ENCODE measurements around the gene CTSL. TPM values are rescaled to one million over a fixed set of nuclear protein-coding genes. Genes with fewer than 3 reads are reported as not detected.
A peak's percentile ranks its signal among the peaks of the same experiment; 100 is the strongest.

CTSL gene
- total and polyA plus RNA-seq, 5 donors, result 140 to 173 (median 144) TPM

DNA sequence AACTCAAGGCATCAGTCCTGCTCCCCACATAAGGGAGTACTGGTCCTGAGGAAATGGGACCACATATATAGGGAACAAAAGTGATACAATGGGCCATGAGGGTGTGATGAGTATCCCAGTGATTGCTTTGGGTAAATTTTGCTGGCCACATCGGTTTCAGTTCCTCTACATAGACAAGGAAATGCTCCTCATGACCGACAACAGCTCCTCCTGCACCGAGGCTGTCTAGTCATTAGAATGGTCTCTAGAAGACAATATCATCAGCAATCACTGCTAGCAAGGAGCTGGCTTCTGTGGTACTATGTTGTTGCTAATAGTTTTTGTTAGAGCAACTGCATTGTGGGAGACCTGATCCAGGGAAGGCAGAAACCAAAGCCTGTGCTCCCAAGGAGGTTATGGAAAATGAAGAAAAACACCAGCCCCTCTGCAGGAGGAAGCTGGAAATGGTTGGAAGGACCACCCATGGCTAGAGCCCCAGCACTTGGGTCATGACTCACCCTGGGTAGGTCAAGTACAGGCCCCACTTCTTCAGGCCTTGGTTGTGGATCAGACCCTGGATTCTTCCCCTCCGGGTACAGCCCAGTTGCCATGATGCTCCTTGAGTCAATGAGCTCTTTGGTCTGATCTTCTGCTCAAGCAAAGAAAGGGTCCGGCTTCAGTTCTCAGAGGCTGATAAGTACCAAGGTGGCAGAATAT lies 3.4 kb upstream of the CTSL start:
- Histone ChIP-seq H3K9me3 (ENCODE audit: control insufficient read depth, low read length) (no peaks in the 10 kb centered on the region), H3K27me3 (ENCODE audit: control insufficient read depth, insufficient read depth) (no peaks in the 10 kb centered on the region), H3K27ac (ENCODE audit: low read length) (no peak overlapping the region), H3K4me1 (ENCODE audit: control insufficient read depth, insufficient read depth, low read length) (peaks cover under 1% of the 10 kb centered on the region), H3K4me3 (ENCODE audit: low read length) (no peak overlapping the region)
- DNase-seq (peak in 1 of 3 donors; percentile 47), ATAC-seq (no peak)
- intact Hi-C loops (cut with DNase I), result no loop called here
- 88% methylated on average over 5 of the region's 5 CpGs for WGBS

DNA sequence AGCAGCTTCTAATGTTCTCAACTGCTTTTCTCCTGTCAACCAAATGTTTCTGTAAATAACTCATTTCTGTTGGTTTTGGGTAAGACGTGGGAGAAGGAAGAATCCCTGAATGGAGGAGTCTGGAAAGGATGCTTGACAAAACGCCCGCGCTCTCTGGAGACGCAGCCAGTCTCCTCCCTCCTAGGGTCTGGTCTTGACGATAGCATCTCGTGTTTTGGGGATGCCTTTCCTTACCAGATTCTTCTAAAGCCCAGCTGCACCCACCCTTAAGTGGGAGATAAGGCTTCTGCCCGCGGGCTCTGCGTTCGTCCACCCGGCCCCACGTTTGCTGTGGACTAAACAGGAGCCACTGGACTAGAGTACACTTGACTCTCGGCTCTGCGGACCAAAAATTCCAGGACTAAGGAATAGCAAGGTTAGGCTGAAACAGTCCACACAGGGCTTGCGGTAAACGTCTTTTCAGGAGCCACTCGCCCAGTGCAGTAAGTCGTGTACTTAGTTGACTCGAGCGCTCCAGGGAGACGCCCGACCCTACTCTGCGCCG lies 491 bp upstream of the CTSL start:
- ATAC-seq (peak in 1 of 2 donors; percentile 9), DNase-seq (peak in 2 of 3 donors; percentile 51 to 57)
- intact Hi-C loops (cut with DNase I), result no loop called here
- no peaks in the 10 kb centered on the region for H3K27me3 ChIP-seq (ENCODE audit: control insufficient read depth, insufficient read depth)
- H3K4me1 ChIP-seq (ENCODE audit: control insufficient read depth, insufficient read depth, low read length), result peaks cover 6% of the 10 kb centered on the region
- peak overlapping the region; percentile 94 for H3K27ac ChIP-seq (ENCODE audit: low read length)
- H3K9me3 ChIP-seq (ENCODE audit: control insufficient read depth, low read length), result no peaks in the 10 kb centered on the region
- H3K4me3 ChIP-seq (ENCODE audit: low read length), result peak overlapping the region; percentile 63
- WGBS, result 4% methylated on average over 25 of the region's 25 CpGs

DNA sequence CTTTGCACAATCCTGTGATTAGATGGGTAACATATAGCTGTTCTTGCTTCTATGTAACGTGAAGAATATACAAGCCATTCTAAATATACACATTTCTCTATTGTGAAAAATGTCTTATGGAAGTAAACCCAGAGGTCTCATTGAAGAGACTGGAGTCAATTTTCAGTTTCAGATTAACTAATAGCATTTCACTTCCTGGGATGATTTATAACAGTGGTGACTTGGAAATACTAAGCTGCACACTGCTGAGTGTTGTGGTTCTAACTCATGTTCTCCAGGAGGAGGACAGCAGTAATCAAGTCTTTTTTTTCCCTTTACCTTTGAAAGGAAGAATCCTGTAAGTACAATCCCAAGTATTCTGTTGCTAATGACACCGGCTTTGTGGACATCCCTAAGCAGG lies 3.3 kb downstream of the CTSL start:
- DNase-seq, result no peak
- no peaks in the 10 kb centered on the region for H3K9me3 ChIP-seq (ENCODE audit: control insufficient read depth, low read length)
- ATAC-seq, result no peak
- no peak overlapping the region for H3K27ac ChIP-seq (ENCODE audit: low read length)
- intact Hi-C loops (cut with DNase I), result no loop called here
- H3K4me1 ChIP-seq (ENCODE audit: control insufficient read depth, insufficient read depth, low read length), result peaks cover 6% of the 10 kb centered on the region
- WGBS, result 96% methylated on average over 2 of the region's 2 CpGs
- no peak overlapping the region for H3K4me3 ChIP-seq (ENCODE audit: low read length)
- H3K27me3 ChIP-seq (ENCODE audit: control insufficient read depth, insufficient read depth), result no peaks in the 10 kb centered on the region

DNA sequence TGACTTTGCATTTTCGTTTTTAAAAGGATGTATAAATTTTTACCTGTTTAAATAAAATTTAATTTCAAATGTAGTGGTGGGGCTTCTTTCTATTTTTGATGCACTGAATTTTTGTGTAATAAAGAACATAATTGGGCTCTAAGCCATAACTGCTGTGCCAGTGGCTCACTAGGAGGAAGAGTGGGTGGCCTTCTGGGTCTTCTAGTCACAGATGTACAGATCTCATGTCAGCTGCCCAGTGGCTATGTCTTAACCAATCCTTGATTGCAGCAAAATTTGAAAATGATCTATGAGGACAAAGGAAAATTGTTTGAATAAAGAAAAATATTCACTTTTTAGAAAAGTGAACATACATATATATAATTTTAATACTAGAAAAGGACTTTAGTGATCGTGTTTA lies 5.4 kb downstream of the CTSL start:
- WGBS, result 93% methylated on average over 2 of the region's 2 CpGs
- no peak overlapping the region for H3K4me3 ChIP-seq (ENCODE audit: low read length)
- peaks cover 6% of the 10 kb centered on the region for H3K4me1 ChIP-seq (ENCODE audit: control insufficient read depth, insufficient read depth, low read length)
- no peaks in the 10 kb centered on the region for H3K9me3 ChIP-seq (ENCODE audit: control insufficient read depth, low read length)
- ATAC-seq (no peak), DNase-seq (no peak)
- no peak overlapping the region for H3K27ac ChIP-seq (ENCODE audit: low read length)
- intact Hi-C loops (cut with DNase I), result no loop called here
- no peaks in the 10 kb centered on the region for H3K27me3 ChIP-seq (ENCODE audit: control insufficient read depth, insufficient read depth)

DNA sequence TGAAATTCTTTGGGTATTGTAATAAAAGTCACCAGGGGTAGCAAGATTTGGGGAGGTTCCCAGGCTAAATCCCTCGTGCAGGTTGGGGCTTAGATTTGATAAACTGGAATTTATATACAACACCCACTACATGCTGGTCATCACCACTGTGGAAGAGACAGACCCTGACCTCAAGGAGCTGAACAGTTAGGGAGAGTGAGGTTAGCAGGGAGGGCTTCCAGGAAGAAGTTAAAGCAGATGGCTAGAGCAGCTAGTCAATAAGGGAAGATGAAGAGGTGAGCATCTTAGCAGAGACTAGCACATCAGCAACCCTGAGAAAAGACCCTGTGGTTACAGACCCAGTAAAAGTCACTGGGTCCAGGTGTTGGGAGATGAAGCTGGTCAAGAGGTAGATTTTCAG lies 6.4 kb downstream of the CTSL start:
- H3K27ac ChIP-seq (ENCODE audit: low read length), result no peak overlapping the region
- H3K27me3 ChIP-seq (ENCODE audit: control insufficient read depth, insufficient read depth), result no peaks in the 10 kb centered on the region
- H3K4me3 ChIP-seq (ENCODE audit: low read length), result no peak overlapping the region
- DNase-seq, result no peak
- intact Hi-C loops (cut with DNase I), result no loop called here
- no peaks in the 10 kb centered on the region for H3K9me3 ChIP-seq (ENCODE audit: control insufficient read depth, low read length)
- no peak for ATAC-seq
- WGBS, result 83% methylated on average over 1 of the region's 1 CpG
- H3K4me1 ChIP-seq (ENCODE audit: control insufficient read depth, insufficient read depth, low read length), result peaks cover 6% of the 10 kb centered on the region

DNA sequence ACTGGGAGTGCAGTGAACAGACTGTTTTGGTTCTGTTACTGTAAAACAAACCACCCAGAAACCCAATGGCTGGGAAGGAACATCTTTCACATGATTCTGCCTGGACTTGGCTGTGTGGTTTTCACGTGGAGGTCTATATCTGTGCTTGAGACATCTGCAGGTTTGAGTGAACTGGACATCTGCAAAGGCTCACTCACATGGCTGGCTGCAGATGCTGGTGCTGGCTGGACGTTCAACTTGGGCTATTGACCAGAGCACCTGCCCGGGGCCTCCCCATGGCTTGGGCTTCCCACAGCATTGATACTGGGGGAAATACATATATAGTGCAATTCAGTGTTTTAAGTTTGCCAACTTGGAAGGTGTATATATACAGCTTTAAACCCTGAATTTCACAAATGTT lies 6.8 kb downstream of the CTSL start:
- Histone ChIP-seq H3K27ac (ENCODE audit: low read length) (no peak overlapping the region), H3K4me1 (ENCODE audit: control insufficient read depth, insufficient read depth, low read length) (peaks cover 2% of the 10 kb centered on the region), H3K9me3 (ENCODE audit: control insufficient read depth, low read length) (no peaks in the 10 kb centered on the region), H3K4me3 (ENCODE audit: low read length) (no peak overlapping the region), H3K27me3 (ENCODE audit: control insufficient read depth, insufficient read depth) (no peaks in the 10 kb centered on the region)
- intact Hi-C loops (cut with DNase I), result no loop called here
- 77% methylated on average over 3 of the region's 3 CpGs for WGBS
- no peak for ATAC-seq
- no peak for DNase-seq

DNA sequence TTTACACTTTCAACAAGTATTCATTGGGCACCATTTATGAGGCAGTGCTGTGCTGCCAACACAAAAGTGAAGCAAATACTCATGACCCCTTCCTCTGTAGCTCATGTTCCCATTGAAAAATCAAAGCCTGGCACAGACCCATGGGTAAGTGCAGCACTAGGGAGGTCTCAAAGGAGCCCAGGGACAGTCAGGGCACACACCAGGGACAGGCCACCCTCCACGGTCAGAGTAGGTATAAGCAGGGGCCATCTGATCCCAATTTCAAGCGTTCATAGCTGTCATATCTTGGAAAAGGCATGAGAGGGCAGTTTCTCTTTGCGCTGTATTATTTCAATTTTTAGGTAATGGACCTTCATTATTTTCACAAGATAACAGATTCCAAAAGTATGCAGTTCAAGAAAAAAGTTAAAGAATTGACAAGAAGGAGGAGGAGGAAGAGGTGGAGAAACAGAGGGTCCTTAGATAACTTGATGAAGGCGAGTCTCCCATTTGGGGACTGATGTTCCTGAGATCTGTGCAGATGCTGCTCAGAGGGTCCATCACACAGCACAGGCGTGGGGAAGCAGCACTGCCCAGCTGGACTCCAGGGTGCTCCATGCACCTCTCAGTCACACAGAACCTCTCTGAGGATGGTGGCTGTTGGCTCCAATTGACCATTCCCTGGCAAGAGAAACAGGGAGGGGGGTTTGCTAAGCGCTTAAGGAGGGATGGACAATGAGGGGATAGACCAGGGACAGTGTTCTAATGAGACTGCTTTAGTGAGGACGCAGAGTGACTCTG lies 7.5 kb downstream of the CTSL start:
- ATAC-seq (peak in 1 of 2 donors; percentile 45), DNase-seq (no peak)
- 84% methylated on average over 7 of the region's 7 CpGs for WGBS
- intact Hi-C loops (cut with DNase I), result no loop called here
- no peak overlapping the region for H3K27ac ChIP-seq (ENCODE audit: low read length)
- H3K27me3 ChIP-seq (ENCODE audit: control insufficient read depth, insufficient read depth), result no peaks in the 10 kb centered on the region
- peaks cover 2% of the 10 kb centered on the region for H3K4me1 ChIP-seq (ENCODE audit: control insufficient read depth, insufficient read depth, low read length)
- H3K4me3 ChIP-seq (ENCODE audit: low read length), result no peak overlapping the region
- no peaks in the 10 kb centered on the region for H3K9me3 ChIP-seq (ENCODE audit: control insufficient read depth, low read length)

DNA sequence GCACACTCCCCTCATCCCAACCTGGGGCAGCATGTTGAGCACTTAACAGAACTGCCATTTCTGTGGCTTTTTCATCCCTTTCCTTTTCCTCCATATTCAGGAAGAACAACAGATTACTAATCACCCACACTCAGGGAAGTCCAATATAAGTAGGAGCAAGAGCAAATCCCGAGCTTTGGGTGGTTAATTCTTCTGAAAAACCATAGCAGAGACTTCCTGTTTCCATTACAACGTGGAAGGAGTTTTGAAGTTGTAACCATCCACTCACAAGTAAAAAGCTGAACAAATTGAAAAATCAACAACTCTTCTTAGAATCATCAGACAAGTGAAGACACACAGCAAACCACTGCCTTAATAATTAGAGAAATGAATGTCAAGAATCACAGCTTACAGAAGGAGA lies 8.2 kb downstream of the CTSL start:
- Histone ChIP-seq H3K27ac (ENCODE audit: low read length) (no peak overlapping the region), H3K9me3 (ENCODE audit: control insufficient read depth, low read length) (no peaks in the 10 kb centered on the region), H3K27me3 (ENCODE audit: control insufficient read depth, insufficient read depth) (no peaks in the 10 kb centered on the region), H3K4me3 (ENCODE audit: low read length) (no peak overlapping the region), H3K4me1 (ENCODE audit: control insufficient read depth, insufficient read depth, low read length) (no peaks in the 10 kb centered on the region)
- DNase-seq (no peak), ATAC-seq (no peak)
- intact Hi-C loops (cut with DNase I), result no loop called here
- 50% methylated on average over 2 of the region's 2 CpGs for WGBS

DNA sequence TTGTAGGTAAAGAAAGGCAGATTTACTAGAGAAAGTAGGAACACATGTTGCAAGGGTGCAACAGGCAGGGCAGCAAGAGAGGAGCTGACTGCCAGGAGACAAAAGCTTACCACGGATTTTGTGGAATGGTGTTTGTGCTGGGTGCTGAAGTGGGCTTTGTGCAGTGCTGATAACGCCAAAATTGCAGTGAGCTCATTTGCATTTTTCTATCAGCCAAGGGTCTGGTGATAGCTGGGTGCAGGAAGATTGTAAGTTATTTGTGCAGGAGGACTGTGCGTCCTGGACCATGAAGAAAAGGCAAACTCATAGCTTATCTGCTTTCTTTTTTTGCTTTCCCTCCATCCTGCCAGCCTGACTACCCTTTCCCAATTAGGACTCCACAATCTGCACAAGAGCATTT lies 13.6 kb downstream of the CTSL start:
- no peak overlapping the region for H3K4me3 ChIP-seq (ENCODE audit: low read length)
- DNase-seq, result no peak
- no peaks in the 10 kb centered on the region for H3K4me1 ChIP-seq (ENCODE audit: control insufficient read depth, insufficient read depth, low read length)
- intact Hi-C loops (cut with DNase I), result no loop called here
- ATAC-seq, result no peak
- WGBS, result 48% methylated on average over 3 of the region's 3 CpGs
- H3K9me3 ChIP-seq (ENCODE audit: control insufficient read depth, low read length), result no peaks in the 10 kb centered on the region
- H3K27ac ChIP-seq (ENCODE audit: low read length), result no peak overlapping the region
- no peaks in the 10 kb centered on the region for H3K27me3 ChIP-seq (ENCODE audit: control insufficient read depth, insufficient read depth)

DNA sequence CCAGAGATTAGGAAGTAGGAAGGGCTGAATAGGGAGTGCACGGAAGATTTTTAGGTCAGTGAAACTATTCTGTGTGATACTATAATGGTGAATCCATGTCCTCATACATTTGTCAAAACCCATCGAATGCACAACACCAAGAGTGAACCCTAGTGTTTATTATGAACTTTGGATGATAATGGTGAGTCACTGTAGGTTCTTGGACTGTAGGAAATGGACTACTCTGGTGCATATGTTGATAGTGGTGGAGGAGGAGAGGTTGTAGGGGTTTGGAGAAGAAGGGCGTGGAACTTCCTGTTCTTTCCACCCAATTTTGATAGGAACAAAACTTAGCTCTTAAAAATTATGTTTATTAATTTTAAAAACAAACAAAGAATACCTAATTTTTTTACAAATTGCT lies 14.3 kb downstream of the CTSL start:
- no peak for ATAC-seq
- H3K9me3 ChIP-seq (ENCODE audit: control insufficient read depth, low read length), result no peaks in the 10 kb centered on the region
- no peak for DNase-seq
- no peak overlapping the region for H3K27ac ChIP-seq (ENCODE audit: low read length)
- H3K27me3 ChIP-seq (ENCODE audit: control insufficient read depth, insufficient read depth), result no peaks in the 10 kb centered on the region
- H3K4me3 ChIP-seq (ENCODE audit: low read length), result no peak overlapping the region
- 60% methylated on average over 3 of the region's 3 CpGs for WGBS
- intact Hi-C loops (cut with DNase I), result no loop called here
- no peaks in the 10 kb centered on the region for H3K4me1 ChIP-seq (ENCODE audit: control insufficient read depth, insufficient read depth, low read length)

DNA sequence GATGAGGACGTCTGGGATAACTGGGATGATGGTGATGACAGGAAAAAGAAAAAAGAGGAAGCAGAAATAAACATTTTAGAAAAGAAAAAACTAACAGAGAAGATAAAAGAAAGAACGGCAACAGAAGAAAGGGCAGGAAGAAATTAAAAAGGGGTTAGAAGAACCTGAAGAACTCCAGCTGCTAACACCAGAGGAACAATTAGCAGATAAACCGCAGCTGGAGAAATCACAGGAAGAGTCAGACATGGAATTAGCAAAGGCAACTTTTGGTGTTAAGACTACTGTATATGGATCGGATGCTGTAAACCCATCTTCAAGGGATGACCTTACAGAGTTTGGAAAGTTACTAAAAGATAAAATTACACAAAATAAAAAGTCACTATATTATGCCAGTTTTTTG lies 15.4 kb downstream of the CTSL start:
- intact Hi-C loops (cut with DNase I), result no loop called here
- 35% methylated on average over 4 of the region's 4 CpGs for WGBS
- no peaks in the 10 kb centered on the region for H3K9me3 ChIP-seq (ENCODE audit: control insufficient read depth, low read length)
- H3K4me3 ChIP-seq (ENCODE audit: low read length), result no peak overlapping the region
- no peak overlapping the region for H3K27ac ChIP-seq (ENCODE audit: low read length)
- DNase-seq (no peak), ATAC-seq (no peak)
- no peaks in the 10 kb centered on the region for H3K27me3 ChIP-seq (ENCODE audit: control insufficient read depth, insufficient read depth)
- no peaks in the 10 kb centered on the region for H3K4me1 ChIP-seq (ENCODE audit: control insufficient read depth, insufficient read depth, low read length)
